HepG2 (cell line): ENCODE results near the gene KIAA2012. TPM values are rescaled to one million over a fixed set of nuclear protein-coding genes. Genes with fewer than 3 reads are reported as not detected.

Experiments
- EEA1 ChIP-seq: sonication (generic); formaldehyde crosslinking; IDR thresholded peaks from 2 replicates; pipeline ENCODE4 v1.5.1; 2020; ENCODE audit warnings: mild to moderate bottlenecking, missing genetic modification reagents, borderline replicate concordance
- FIP1L1 ChIP-seq: fragments of 200-400 bp; formaldehyde crosslinking; IDR thresholded peaks from 2 replicates; pipeline ENCODE4 v1.6.1; 2018; ENCODE audit warnings: low read depth, mild to moderate bottlenecking, low read length, moderate library complexity, borderline replicate concordance; ENCODE audit not compliant: insufficient read depth
- GTF3A ChIP-seq: sonication (generic); formaldehyde crosslinking; conservative IDR thresholded peaks from 2 replicates; pipeline ENCODE4 v1.4.0; 2020; ENCODE audit warnings: mild to moderate bottlenecking, missing genetic modification reagents
- HBP1 ChIP-seq: IDR thresholded peaks from 2 replicates; pipeline ENCODE4 v1.6.1; 2016; ENCODE audit warnings: low read depth, control low read depth
- HNF1A ChIP-seq, 2 experiments: sonication (generic) in 1 of 2; formaldehyde crosslinking in 1 of 2; IDR thresholded peaks; 2 replicates each; pipeline versions ENCODE4 v1.4.0 to v1.6.1; 2016 to 2020; ENCODE audit warnings: borderline replicate concordance in 1 of 2, low read depth in 1 of 2, mild to moderate bottlenecking in 1 of 2, missing genetic modification reagents in 1 of 2
- POLR2G ChIP-seq: fragments of 200-400 bp; formaldehyde crosslinking; IDR thresholded peaks from 2 replicates; pipeline ENCODE4 v1.6.1; 2018; ENCODE audit warnings: mild to moderate bottlenecking, low read depth, low read length, moderate library complexity
- RBM39 ChIP-seq: fragments of 200-400 bp; formaldehyde crosslinking; IDR thresholded peaks from one replicate; pipeline ENCODE4 v1.6.1; 2018; ENCODE audit warnings: antibody characterized with exemption, mild to moderate bottlenecking, low read depth, low read length; ENCODE audit not compliant: poor library complexity, severe bottlenecking
- RFX1 ChIP-seq: fragments of 450-650 bp; IDR thresholded peaks from 2 replicates; pipeline ENCODE4 v1.6.1; 2017
- SRSF1 ChIP-seq: fragments of 200-400 bp; formaldehyde crosslinking; optimal IDR thresholded peaks from 2 replicates; pipeline ENCODE3; 2017; ENCODE audit warnings: mild to moderate bottlenecking, low read depth, low read length, moderate library complexity
- ZBTB3 ChIP-seq: sonication (generic); formaldehyde crosslinking; IDR thresholded peaks from 2 replicates; pipeline ENCODE4 v1.4.0; 2020; ENCODE audit warnings: low read depth, mild to moderate bottlenecking, moderate library complexity, missing genetic modification reagents, borderline replicate concordance
- ZBTB7B ChIP-seq: sonication (generic); formaldehyde crosslinking; IDR thresholded peaks from 2 replicates; pipeline ENCODE4 v1.4.0; 2020; ENCODE audit warnings: missing genetic modification reagents
- ZKSCAN1 ChIP-seq: fragments of 150-350 bp; IDR thresholded peaks from 2 replicates; pipeline ENCODE4 v1.6.1; 2014; ENCODE audit warnings: low read length
- ZNF124 ChIP-seq: sonication (generic); formaldehyde crosslinking; IDR thresholded peaks from 2 replicates; pipeline ENCODE4 v1.4.0; 2020; ENCODE audit warnings: missing genetic modification reagents
- ZNF296 ChIP-seq: sonication (generic); formaldehyde crosslinking; conservative IDR thresholded peaks from 2 replicates; pipeline ENCODE4 v1.5.0; 2020; ENCODE audit warnings: mild to moderate bottlenecking, missing genetic modification reagents
- ZNF503 ChIP-seq: sonication (generic); formaldehyde crosslinking; IDR thresholded peaks from 2 replicates; pipeline ENCODE4 v1.4.0; 2020; ENCODE audit warnings: missing genetic modification reagents
- ZNF724P ChIP-seq: sonication (generic); formaldehyde crosslinking; IDR thresholded peaks from 2 replicates; pipeline ENCODE4 v1.8.0; 2022; ENCODE audit warnings: missing genetic modification reagents, borderline replicate concordance
- ZNF782 ChIP-seq: sonication (generic); formaldehyde crosslinking; IDR thresholded peaks from 2 replicates; pipeline ENCODE4 v1.4.0; 2020; ENCODE audit warnings: missing genetic modification reagents, mild to moderate bottlenecking, borderline replicate concordance
- ZNF800 ChIP-seq: sonication (generic); formaldehyde crosslinking; IDR thresholded peaks from 2 replicates; pipeline ENCODE4 v1.4.0; 2020; ENCODE audit warnings: missing genetic modification reagents
- polyA plus RNA-seq, 8 experiments: library from polyadenylated mRNA; depleted of rRNA in 3 of 8; stranded (reverse) in 7 of 8; unstranded in 1 of 8; fragments of >200 nt; fragmentation: Illumina TruSeq in 4 of 8; extraction: Trizol in 4 of 8; gene quantifications; 2 replicates each; pipeline versions ENCODE4 v1.2.1 to v1.2.3, GENCODE V29; 2011 to 2016; ENCODE audit warnings: low read depth in 4 of 8, missing spikeins in 1 of 8, mixed read lengths in 1 of 8; ENCODE audit not compliant: insufficient read depth in 1 of 8
- total RNA-seq, 5 experiments: library from RNA; depleted of rRNA; stranded (reverse); fragments of >200 nt; fragmentation: Illumina TruSeq; extraction: Trizol; gene quantifications; 2 replicates each; pipeline ENCODE4 v1.2.3, GENCODE V29; 2016; ENCODE audit warnings: low read depth in 1 of 5

Gene KIAA2012
- total and polyA plus RNA-seq, 2 of the 13 experiments (the other 11 are each of a cell fraction or from before 2014, with no cell fraction given): not detected

GRCh38 chr2:202033317-202034248, 39.5 kb upstream of the KIAA2012 start, which contains the start of gene FZD7 (continued):
- no peak for TF ChIP-seq HBP1
- TF ChIP-seq EEA1 (CRISPR knock-in tag): no peak
- TF ChIP-seq SRSF1: peak; percentile 54
- no peak for TF ChIP-seq ZNF782 (CRISPR knock-in tag)
- no peak for TF ChIP-seq ZNF503 (CRISPR knock-in tag)
- TF ChIP-seq ZNF800 (CRISPR knock-in tag): no peak
- TF ChIP-seq HNF1A (IDR thresholded peaks at IDR 0.05; ENCODE audit: low read depth): no peak
- no peak for TF ChIP-seq HNF1A (CRISPR knock-in tag; IDR thresholded peaks at IDR 0.05; ENCODE audit: borderline replicate concordance)
- no peak for TF ChIP-seq RBM39
- TF ChIP-seq FIP1L1: no peak
- TF ChIP-seq ZBTB7B (CRISPR knock-in tag): peak; percentile 25; the same call in 1 of the 2 replicates
- no peak for TF ChIP-seq ZKSCAN1
- no peak for TF ChIP-seq RFX1
- no peak for TF ChIP-seq GTF3A
- no peak for TF ChIP-seq ZNF124
- no peak for TF ChIP-seq ZNF724P (CRISPR knock-in tag)
- TF ChIP-seq POLR2G: no peak
- no peak for TF ChIP-seq ZBTB3 (CRISPR knock-in tag)
- no peak for TF ChIP-seq ZNF296
